ENCODE results near the gene ATG16L1. TPM values are rescaled to one million over a fixed set of nuclear protein-coding genes. Genes with fewer than 3 reads are reported as not detected.
A peak's percentile ranks its signal among the peaks of the same experiment; 100 is the strongest.

Gene ATG16L1
- total and polyA plus RNA-seq, 2 of the 4 experiments (the other 2 are of a cell fraction), result 20.0 to 26.2 TPM

DNA sequence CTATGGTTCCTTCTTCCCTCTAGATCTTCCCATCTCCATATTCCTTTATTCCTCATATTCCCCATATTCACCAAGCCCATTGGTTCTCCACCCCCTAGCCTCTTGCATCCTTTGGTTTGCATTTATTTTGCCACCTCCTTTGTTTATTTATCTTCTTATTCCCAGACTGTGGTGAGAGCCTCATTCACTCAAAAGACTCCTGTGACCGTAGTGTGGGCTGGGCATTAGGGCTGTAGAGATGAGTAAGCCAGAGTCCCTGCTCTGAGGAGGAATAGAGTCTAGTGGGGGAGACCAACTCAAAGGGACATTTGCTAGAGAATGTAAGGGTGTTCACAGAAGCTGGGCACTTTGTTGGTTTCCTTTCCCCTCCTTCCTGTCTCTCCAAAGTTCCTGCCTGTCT lies 8.3 kb downstream of the ATG16L1 start:
- peak; percentile 52 for DNase-seq
- H3K4me3 ChIP-seq (ENCODE audit: insufficient read depth, low read depth, low read length), result no peak overlapping the region
- peaks cover 43% of the 10 kb centered on the region for H3K36me3 ChIP-seq (ENCODE audit: control insufficient read depth, insufficient read depth, low read length)
- ChIA-PET POLR2A (ENCODE audit: unreplicated experiment) (no interaction called here), CTCF (no interaction called here)
- H4K20me1 ChIP-seq (ENCODE audit: insufficient read depth, low read length), result 0 out of 2 replicates have a peak, but pooled peaks cover 8% of the 10 kb centered on the region
- H2AFZ ChIP-seq (replicated peaks; ENCODE audit: low read length, poor library complexity), result no peak overlapping the region
- no peak overlapping the region for H2AK5ac ChIP-seq (ENCODE audit: low read depth, low read length)
- H3K9ac ChIP-seq (ENCODE audit: low read depth, low read length), result no peak overlapping the region
- TF ChIP-seq POLR2A (IDR thresholded peaks at IDR 0.05; ENCODE audit: low read depth, low read length) (no peak), CEBPB (IDR thresholded peaks at IDR 0.05; ENCODE audit: low read depth, low read length) (no peak), MXI1 (IDR thresholded peaks at IDR 0.05; ENCODE audit: borderline replicate concordance, low read depth, low read length) (no peak), CHD1 (IDR thresholded peaks at IDR 0.05; ENCODE audit: low read depth, low read length) (no peak), MAZ (IDR thresholded peaks at IDR 0.05; ENCODE audit: borderline replicate concordance, low read depth, low read length) (no peak), NFE2L2 (IDR thresholded peaks at IDR 0.05; ENCODE audit: low read depth, low read length) (no peak), MAFK (IDR thresholded peaks at IDR 0.05; ENCODE audit: low read depth, low read length) (no peak), BHLHE40 (IDR thresholded peaks at IDR 0.05; ENCODE audit: low read depth, low read length) (no peak), RCOR1 (IDR thresholded peaks at IDR 0.05; ENCODE audit: insufficient replicate concordance, low read length) (no peak), SMC3 (IDR thresholded peaks at IDR 0.05; ENCODE audit: low read depth, low read length) (no peak), FOS (IDR thresholded peaks at IDR 0.05; ENCODE audit: low read depth, low read length) (no peak)
- TF ChIP-seq, protein P1, sequence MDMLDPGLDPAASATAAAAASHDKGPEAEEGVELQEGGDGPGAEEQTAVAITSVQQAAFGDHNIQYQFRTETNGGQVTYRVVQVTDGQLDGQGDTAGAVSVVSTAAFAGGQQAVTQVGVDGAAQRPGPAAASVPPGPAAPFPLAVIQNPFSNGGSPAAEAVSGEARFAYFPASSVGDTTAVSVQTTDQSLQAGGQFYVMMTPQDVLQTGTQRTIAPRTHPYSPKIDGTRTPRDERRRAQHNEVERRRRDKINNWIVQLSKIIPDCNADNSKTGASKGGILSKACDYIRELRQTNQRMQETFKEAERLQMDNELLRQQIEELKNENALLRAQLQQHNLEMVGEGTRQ (IDR thresholded peaks at IDR 0.05; ENCODE audit: low read depth, low read length), result no peak
- TF ChIP-seq, protein P2, sequence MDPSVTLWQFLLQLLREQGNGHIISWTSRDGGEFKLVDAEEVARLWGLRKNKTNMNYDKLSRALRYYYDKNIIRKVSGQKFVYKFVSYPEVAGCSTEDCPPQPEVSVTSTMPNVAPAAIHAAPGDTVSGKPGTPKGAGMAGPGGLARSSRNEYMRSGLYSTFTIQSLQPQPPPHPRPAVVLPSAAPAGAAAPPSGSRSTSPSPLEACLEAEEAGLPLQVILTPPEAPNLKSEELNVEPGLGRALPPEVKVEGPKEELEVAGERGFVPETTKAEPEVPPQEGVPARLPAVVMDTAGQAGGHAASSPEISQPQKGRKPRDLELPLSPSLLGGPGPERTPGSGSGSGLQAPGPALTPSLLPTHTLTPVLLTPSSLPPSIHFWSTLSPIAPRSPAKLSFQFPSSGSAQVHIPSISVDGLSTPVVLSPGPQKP (IDR thresholded peaks at IDR 0.05; ENCODE audit: borderline replicate concordance, low read depth, low read length), result no peak
- TF ChIP-seq, protein P3, sequence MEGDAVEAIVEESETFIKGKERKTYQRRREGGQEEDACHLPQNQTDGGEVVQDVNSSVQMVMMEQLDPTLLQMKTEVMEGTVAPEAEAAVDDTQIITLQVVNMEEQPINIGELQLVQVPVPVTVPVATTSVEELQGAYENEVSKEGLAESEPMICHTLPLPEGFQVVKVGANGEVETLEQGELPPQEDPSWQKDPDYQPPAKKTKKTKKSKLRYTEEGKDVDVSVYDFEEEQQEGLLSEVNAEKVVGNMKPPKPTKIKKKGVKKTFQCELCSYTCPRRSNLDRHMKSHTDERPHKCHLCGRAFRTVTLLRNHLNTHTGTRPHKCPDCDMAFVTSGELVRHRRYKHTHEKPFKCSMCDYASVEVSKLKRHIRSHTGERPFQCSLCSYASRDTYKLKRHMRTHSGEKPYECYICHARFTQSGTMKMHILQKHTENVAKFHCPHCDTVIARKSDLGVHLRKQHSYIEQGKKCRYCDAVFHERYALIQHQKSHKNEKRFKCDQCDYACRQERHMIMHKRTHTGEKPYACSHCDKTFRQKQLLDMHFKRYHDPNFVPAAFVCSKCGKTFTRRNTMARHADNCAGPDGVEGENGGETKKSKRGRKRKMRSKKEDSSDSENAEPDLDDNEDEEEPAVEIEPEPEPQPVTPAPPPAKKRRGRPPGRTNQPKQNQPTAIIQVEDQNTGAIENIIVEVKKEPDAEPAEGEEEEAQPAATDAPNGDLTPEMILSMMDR (conservative IDR thresholded peaks at IDR 0.05; ENCODE audit: low read depth, low read length), result no peak
- in situ Hi-C loops (cut with MboI; ENCODE audit: low sequenced_read_pairs), result no loop called here
- no peak overlapping the region for H4K8ac ChIP-seq (ENCODE audit: low read depth in 2 of 2, low read length in 2 of 2)
- H3K27me3 ChIP-seq (ENCODE audit: control insufficient read depth, insufficient read depth, low read length), result no peaks in the 10 kb centered on the region
- H3K4me2 ChIP-seq (ENCODE audit: low read depth, low read length), result no peak overlapping the region
- no peak overlapping the region for H3K56ac ChIP-seq (ENCODE audit: extremely low read depth, insufficient read depth, low read length)
- no peak overlapping the region for H2BK5ac ChIP-seq (ENCODE audit: low read depth, low read length, poor library complexity, severe bottlenecking)
- BruUV-seq (replicated peaks), result no TSS peak
- H3K79me1 ChIP-seq (ENCODE audit: low read depth in 1 of 2, low read length in 2 of 2), result peaks cover 21 to 51% of the 10 kb centered on the region in 2 experiments
- no peak overlapping the region for H4K91ac ChIP-seq (ENCODE audit: insufficient read depth, low read depth, low read length)
- no peak overlapping the region for H4K5ac ChIP-seq (ENCODE audit: low read depth, low read length)
- H3K4me1 ChIP-seq (ENCODE audit: control insufficient read depth, insufficient read depth, low read length), result peaks cover 2% of the 10 kb centered on the region; the same call in 1 of the 2 replicates
- no peaks in the 10 kb centered on the region for H3K9me3 ChIP-seq (ENCODE audit: control insufficient read depth, insufficient read depth, low read length)
- H3K23ac ChIP-seq (ENCODE audit: low read depth, low read length), result no peak overlapping the region
- intact Hi-C loops (cut with micrococcal nuclease), result loop anchor here (10.0 kb wide), 1 partner anchor 275 kb away; no protein-coding TSS in a partner anchor
- H3K14ac ChIP-seq (replicated peaks; ENCODE audit: low read depth, low read length), result no peak overlapping the region
- H2BK20ac ChIP-seq (ENCODE audit: low read depth, low read length), result no peak overlapping the region
- no peak overlapping the region for H2BK15ac ChIP-seq (ENCODE audit: low read depth, low read length)
- no peak overlapping the region for H2AK9ac ChIP-seq (replicated peaks; ENCODE audit: low read depth, low read length, poor library complexity)
- H3K9me1 ChIP-seq (ENCODE audit: insufficient read depth, low read length), result peaks cover 6% of the 10 kb centered on the region; the same call in 1 of the 2 replicates
- peak; percentile 87 for ATAC-seq (ENCODE audit: low read depth)
- H3K27ac ChIP-seq (ENCODE audit: insufficient read depth, low read length), result no peak overlapping the region
- dilution Hi-C loops (cut with HindIII; ENCODE audit: low sequenced_read_pairs, unreplicated experiment), result no loop called here
- WGBS, 2 experiments (ENCODE audit: extremely low coverage in 2 of 2, insufficient read length in 1 of 2), result no CpG with 5 or more reads among the region's 1 CpG
- no peak overlapping the region for H2BK120ac ChIP-seq (ENCODE audit: low read depth, low read length)
- H3K18ac ChIP-seq (ENCODE audit: low read depth, low read length), result no peak overlapping the region
- no peak overlapping the region for H3K4ac ChIP-seq (ENCODE audit: low read depth, low read length)

All from IMR-90 (cell line).